Right renal pelvis (tissue), 4 donors: ENCODE data around the gene CNPY1. TPM values are rescaled to one million over a fixed set of nuclear protein-coding genes. Genes with fewer than 3 reads are reported as not detected.
"Not testable (repeated sequence)": the region's sequence is repeated elsewhere in the genome, so short reads cannot be mapped to it uniquely, and the experiment has no call there.

Source experiments
- DNase-seq, 4 donors: peaks; one replicate each; pipeline ENCODE4 v3.0.0-alpha.2; 2013; ENCODE audit warnings: low read depth in 4 of 4, low spot score in 3 of 4, missing footprints in 1 of 4
- polyA plus RNA-seq, 4 donors: library from polyadenylated mRNA; unstranded; fragments of 120-200 nt; gene quantifications; one replicate each; pipeline ENCODE4 v1.2.1, GENCODE V29; 2013; ENCODE audit not compliant: insufficient read length in 4 of 4

CNPY1 gene
- polyA plus RNA-seq, 4 donors, result not detected

- no peak for DNase-seq
Observed at GRCh38 chr7:155579565-155579964, 33.2 kb upstream of the CNPY1 start.

GRCh38 chr7:155578016-155578415 is 31.7 kb upstream of the CNPY1 start:
- DNase-seq, result no peak

GRCh38 chr7:155577509-155577905 is 31.1 kb upstream of the CNPY1 start:
- DNase-seq, result no peak

GRCh38 chr7:155576900-155577508 is 30.6 kb upstream of the CNPY1 start:
- no peak for DNase-seq

- DNase-seq, result no peak
Observed at GRCh38 chr7:155576416-155576815, 30.1 kb upstream of the CNPY1 start.

GRCh38 chr7:155574556-155575290 is 28.4 kb upstream of the CNPY1 start:
- no peak for DNase-seq

GRCh38 chr7:155571581-155572345 is 25.4 kb upstream of the CNPY1 start:
- no peak for DNase-seq

GRCh38 chr7:155570991-155571390 is 24.6 kb upstream of the CNPY1 start:
- DNase-seq, result no peak

- no peak for DNase-seq
Observed at GRCh38 chr7:155570171-155570958, 24.0 kb upstream of the CNPY1 start.

- no peak for DNase-seq
Observed at GRCh38 chr7:155569681-155570080, 23.3 kb upstream of the CNPY1 start.

GRCh38 chr7:155568842-155569494 is 22.6 kb upstream of the CNPY1 start:
- no peak for DNase-seq

- DNase-seq, result no peak
Observed at GRCh38 chr7:155568333-155568660, 21.9 kb upstream of the CNPY1 start.

- DNase-seq, result no peak
Observed at GRCh38 chr7:155567646-155568332, 21.4 kb upstream of the CNPY1 start.

- no peak for DNase-seq
Observed at GRCh38 chr7:155566011-155566836, 19.9 kb upstream of the CNPY1 start.

GRCh38 chr7:155565596-155565995 is 19.2 kb upstream of the CNPY1 start:
- no peak for DNase-seq

GRCh38 chr7:155562976-155563375 is 16.6 kb upstream of the CNPY1 start:
- not testable (repeated sequence) for DNase-seq

GRCh38 chr7:155562106-155562505 is 15.7 kb upstream of the CNPY1 start:
- no peak for DNase-seq

- no peak for DNase-seq
Observed at GRCh38 chr7:155560982-155561686, 14.8 kb upstream of the CNPY1 start.
